Measurements from ENCODE around the gene XK.
A peak's percentile ranks its signal among the peaks of the same experiment; 100 is the strongest.

XK gene

DNA sequence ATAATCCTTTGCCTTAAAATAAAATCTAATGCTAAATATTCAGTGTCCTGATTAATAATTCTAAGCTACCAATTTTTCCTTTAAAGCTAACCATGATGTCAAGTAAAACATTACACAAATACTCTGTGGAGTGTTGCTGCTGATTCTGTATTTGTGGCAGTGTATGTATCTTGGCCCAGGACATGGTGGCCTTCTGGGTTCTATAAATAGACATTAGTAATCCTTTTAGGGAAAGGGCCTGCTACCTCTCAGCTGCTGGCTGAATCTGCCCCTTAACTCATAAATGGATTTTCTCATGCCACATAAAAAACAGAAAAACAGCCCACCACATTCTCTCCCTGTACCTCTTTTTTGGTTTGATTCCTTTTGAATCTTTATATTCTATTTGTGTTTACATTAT, 1.2 kb upstream of the XK start:
- H3K36me3 ChIP-seq (ENCODE audit: control insufficient read depth, low read depth, low read length), result no peaks in the 10 kb centered on the region
- no peak overlapping the region for H3K4me3 ChIP-seq (ENCODE audit: low read length)
- no peak overlapping the region for H3K9ac ChIP-seq (ENCODE audit: low read length)
- no peak overlapping the region for H3K27ac ChIP-seq (ENCODE audit: low read length)
- peaks cover 4% of the 10 kb centered on the region for H3K4me1 ChIP-seq (ENCODE audit: control insufficient read depth, low read depth, low read length)
- peaks cover 3% of the 10 kb centered on the region for H3K9me3 ChIP-seq (ENCODE audit: control insufficient read depth, low read depth, low read length)
- peaks cover 14% of the 10 kb centered on the region for H3K27me3 ChIP-seq (ENCODE audit: control insufficient read depth, insufficient read depth, low read length)

DNA sequence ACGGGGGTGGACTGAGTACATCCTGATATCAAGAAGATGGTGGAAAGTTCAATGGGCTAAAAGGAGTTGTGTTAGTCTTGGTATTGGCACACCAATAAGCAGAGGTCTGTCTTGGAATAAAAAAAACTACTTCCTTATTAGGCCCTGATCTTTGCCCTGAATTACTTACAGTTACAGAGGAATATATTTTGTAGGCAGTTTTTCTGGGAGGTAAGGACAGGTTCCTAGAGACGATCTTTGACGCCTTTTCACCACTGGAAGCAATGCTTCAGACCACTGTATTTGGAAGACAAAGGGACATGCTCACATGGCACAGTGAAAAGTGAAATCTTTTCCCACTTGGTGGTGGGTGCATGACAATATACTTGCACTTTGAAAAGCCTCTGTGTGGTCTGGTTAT, 618 bp upstream of the XK start:
- peaks cover 14% of the 10 kb centered on the region for H3K27me3 ChIP-seq (ENCODE audit: control insufficient read depth, insufficient read depth, low read length)
- peaks cover 4% of the 10 kb centered on the region for H3K4me1 ChIP-seq (ENCODE audit: control insufficient read depth, low read depth, low read length)
- no peak overlapping the region for H3K27ac ChIP-seq (ENCODE audit: low read length)
- H3K9me3 ChIP-seq (ENCODE audit: control insufficient read depth, low read depth, low read length), result peaks cover 3% of the 10 kb centered on the region
- peak overlapping the region; percentile 44 for H3K4me3 ChIP-seq (ENCODE audit: low read length)
- H3K9ac ChIP-seq (ENCODE audit: low read length), result no peak overlapping the region
- no peaks in the 10 kb centered on the region for H3K36me3 ChIP-seq (ENCODE audit: control insufficient read depth, low read depth, low read length)

GRCh38 chrX:37686369-37686995, 891 bp downstream of the XK start:
- Histone ChIP-seq H3K27ac (ENCODE audit: low read length) (no peak overlapping the region), H3K9me3 (ENCODE audit: control insufficient read depth, low read depth, low read length) (peaks cover 7% of the 10 kb centered on the region), H3K36me3 (ENCODE audit: control insufficient read depth, low read depth, low read length) (no peaks in the 10 kb centered on the region), H3K27me3 (ENCODE audit: control insufficient read depth, insufficient read depth, low read length) (peaks cover 14% of the 10 kb centered on the region), H3K4me1 (ENCODE audit: control insufficient read depth, low read depth, low read length) (peaks cover 4% of the 10 kb centered on the region), H3K4me3 (ENCODE audit: low read length) (peak overlapping the region; percentile 39), H3K9ac (ENCODE audit: low read length) (no peak overlapping the region)

GRCh38 chrX:37686996-37687395, 1.4 kb downstream of the XK start:
- Histone ChIP-seq H3K4me3 (ENCODE audit: low read length) (no peak overlapping the region), H3K27me3 (ENCODE audit: control insufficient read depth, insufficient read depth, low read length) (peaks cover 14% of the 10 kb centered on the region), H3K9ac (ENCODE audit: low read length) (no peak overlapping the region), H3K4me1 (ENCODE audit: control insufficient read depth, low read depth, low read length) (peaks cover 4% of the 10 kb centered on the region), H3K9me3 (ENCODE audit: control insufficient read depth, low read depth, low read length) (peaks cover 7% of the 10 kb centered on the region), H3K36me3 (ENCODE audit: control insufficient read depth, low read depth, low read length) (no peaks in the 10 kb centered on the region), H3K27ac (ENCODE audit: low read length) (no peak overlapping the region)

GRCh38 chrX:37690119-37690518, 4.5 kb downstream of the XK start:
- Histone ChIP-seq H3K9ac (ENCODE audit: low read length) (no peak overlapping the region), H3K27me3 (ENCODE audit: control insufficient read depth, insufficient read depth, low read length) (peaks cover 14% of the 10 kb centered on the region), H3K4me1 (ENCODE audit: control insufficient read depth, low read depth, low read length) (peaks cover under 1% of the 10 kb centered on the region), H3K27ac (ENCODE audit: low read length) (no peak overlapping the region), H3K4me3 (ENCODE audit: low read length) (no peak overlapping the region), H3K36me3 (ENCODE audit: control insufficient read depth, low read depth, low read length) (no peaks in the 10 kb centered on the region), H3K9me3 (ENCODE audit: control insufficient read depth, low read depth, low read length) (peaks cover 15% of the 10 kb centered on the region)

GRCh38 chrX:37692918-37693317, 7.3 kb downstream of the XK start:
- Histone ChIP-seq H3K9me3 (ENCODE audit: control insufficient read depth, low read depth, low read length) (peaks cover 23% of the 10 kb centered on the region), H3K4me3 (ENCODE audit: low read length) (no peak overlapping the region), H3K9ac (ENCODE audit: low read length) (no peak overlapping the region), H3K27ac (ENCODE audit: low read length) (no peak overlapping the region), H3K36me3 (ENCODE audit: control insufficient read depth, low read depth, low read length) (no peaks in the 10 kb centered on the region), H3K4me1 (ENCODE audit: control insufficient read depth, low read depth, low read length) (no peaks in the 10 kb centered on the region), H3K27me3 (ENCODE audit: control insufficient read depth, insufficient read depth, low read length) (no peaks in the 10 kb centered on the region)

DNA sequence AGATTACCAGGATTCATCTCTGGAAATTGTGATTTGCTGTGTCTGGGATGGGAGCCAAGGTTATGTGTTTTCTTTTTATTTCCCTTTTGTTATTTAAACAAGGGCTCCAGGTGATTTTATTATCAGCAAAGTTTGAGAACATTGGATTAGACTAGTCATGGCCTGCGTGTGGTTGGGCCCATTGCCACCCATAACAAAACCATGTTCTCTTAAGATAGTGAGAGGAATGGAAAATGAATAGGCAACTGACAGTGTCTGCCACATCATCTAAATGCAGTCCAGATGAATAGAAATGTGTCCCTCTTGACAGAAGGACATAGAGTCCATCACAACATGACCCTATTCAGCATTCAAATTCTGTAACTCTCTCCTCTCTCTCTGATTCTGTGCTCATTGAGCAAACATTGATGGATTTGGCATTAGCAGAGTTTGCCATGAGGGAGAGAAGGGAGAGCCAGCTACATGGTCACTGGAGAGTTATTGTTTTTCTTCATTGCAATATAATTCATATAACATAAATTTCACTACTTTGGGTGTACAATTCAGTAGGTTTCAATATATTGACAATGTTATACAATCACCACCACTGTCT, 11.7 kb downstream of the XK start:
- no peak overlapping the region for H3K27ac ChIP-seq (ENCODE audit: low read length)
- no peaks in the 10 kb centered on the region for H3K4me1 ChIP-seq (ENCODE audit: control insufficient read depth, low read depth, low read length)
- peaks cover 19% of the 10 kb centered on the region for H3K9me3 ChIP-seq (ENCODE audit: control insufficient read depth, low read depth, low read length)

DNA sequence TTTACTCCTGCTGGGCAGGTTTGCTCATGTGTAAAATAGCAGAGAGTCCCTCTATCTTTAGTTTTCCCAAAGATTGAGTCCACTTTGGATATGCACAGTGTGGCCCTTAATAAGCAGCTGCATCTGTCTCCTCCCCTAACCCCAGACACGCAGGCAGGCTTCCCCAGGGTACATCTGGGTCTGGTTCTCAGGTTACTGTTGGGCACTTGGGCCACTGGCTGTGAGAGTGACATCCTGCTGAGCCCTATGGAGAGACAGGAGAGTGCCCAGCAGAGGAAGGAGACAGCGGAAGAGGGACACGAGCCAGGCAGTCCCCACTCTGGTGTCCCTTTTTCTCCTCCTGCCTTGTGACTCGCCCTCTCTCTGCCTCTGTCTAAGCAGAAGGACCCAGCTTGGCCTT, 16.0 kb downstream of the XK start:
- Histone ChIP-seq H3K27me3 (ENCODE audit: control insufficient read depth, insufficient read depth, low read length) (no peaks in the 10 kb centered on the region), H3K4me3 (ENCODE audit: low read length) (no peak overlapping the region), H3K9ac (ENCODE audit: low read length) (no peak overlapping the region), H3K27ac (ENCODE audit: low read length) (no peak overlapping the region), H3K9me3 (ENCODE audit: control insufficient read depth, low read depth, low read length) (peaks cover 4% of the 10 kb centered on the region), H3K36me3 (ENCODE audit: control insufficient read depth, low read depth, low read length) (no peaks in the 10 kb centered on the region), H3K4me1 (ENCODE audit: control insufficient read depth, low read depth, low read length) (no peaks in the 10 kb centered on the region)

More for the DNA sequence above, 11.7 kb downstream of the XK start:
- no peak overlapping the region for H3K4me3 ChIP-seq (ENCODE audit: low read length)
- H3K27me3 ChIP-seq (ENCODE audit: control insufficient read depth, insufficient read depth, low read length), result no peaks in the 10 kb centered on the region
- H3K36me3 ChIP-seq (ENCODE audit: control insufficient read depth, low read depth, low read length), result no peaks in the 10 kb centered on the region
- H3K9ac ChIP-seq (ENCODE audit: low read length), result no peak overlapping the region

GRCh38 chrX:37711991-37712390, 26.4 kb downstream of the XK start:
- H3K27ac ChIP-seq (ENCODE audit: low read length), result no peak overlapping the region
- H3K4me3 ChIP-seq (ENCODE audit: low read length), result no peak overlapping the region
- no peaks in the 10 kb centered on the region for H3K4me1 ChIP-seq (ENCODE audit: control insufficient read depth, low read depth, low read length)
- H3K27me3 ChIP-seq (ENCODE audit: control insufficient read depth, insufficient read depth, low read length), result no peaks in the 10 kb centered on the region
- H3K9ac ChIP-seq (ENCODE audit: low read length), result no peak overlapping the region
- no peaks in the 10 kb centered on the region for H3K36me3 ChIP-seq (ENCODE audit: control insufficient read depth, low read depth, low read length)
- peaks cover 12% of the 10 kb centered on the region for H3K9me3 ChIP-seq (ENCODE audit: control insufficient read depth, low read depth, low read length)

DNA sequence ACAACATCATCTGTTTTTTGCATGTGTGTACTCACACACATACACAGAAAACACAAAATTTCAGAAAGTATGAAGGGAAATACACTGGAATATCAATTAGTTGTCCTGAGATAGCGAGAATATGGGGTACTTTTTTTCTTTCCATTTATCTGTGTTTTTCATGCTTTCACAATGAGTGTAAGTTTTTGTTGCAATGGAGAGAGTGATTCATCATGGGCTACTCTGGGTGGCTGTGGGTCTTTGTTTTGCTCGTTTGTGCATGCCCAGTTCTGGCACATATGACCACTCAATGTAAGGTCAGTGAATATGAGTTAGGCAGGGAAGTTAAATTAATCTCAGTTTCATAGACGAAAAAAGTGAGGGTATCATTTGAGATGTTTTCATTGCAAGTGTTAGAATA, 26.9 kb downstream of the XK start:
- H3K9me3 ChIP-seq (ENCODE audit: control insufficient read depth, low read depth, low read length), result peaks cover 12% of the 10 kb centered on the region
- H3K9ac ChIP-seq (ENCODE audit: low read length), result no peak overlapping the region
- no peaks in the 10 kb centered on the region for H3K4me1 ChIP-seq (ENCODE audit: control insufficient read depth, low read depth, low read length)
- no peak overlapping the region for H3K27ac ChIP-seq (ENCODE audit: low read length)
- H3K27me3 ChIP-seq (ENCODE audit: control insufficient read depth, insufficient read depth, low read length), result no peaks in the 10 kb centered on the region
- H3K36me3 ChIP-seq (ENCODE audit: control insufficient read depth, low read depth, low read length), result no peaks in the 10 kb centered on the region
- no peak overlapping the region for H3K4me3 ChIP-seq (ENCODE audit: low read length)

GRCh38 chrX:37714479-37714878, 28.9 kb downstream of the XK start:
- no peaks in the 10 kb centered on the region for H3K27me3 ChIP-seq (ENCODE audit: control insufficient read depth, insufficient read depth, low read length)
- peaks cover 12% of the 10 kb centered on the region for H3K9me3 ChIP-seq (ENCODE audit: control insufficient read depth, low read depth, low read length)
- H3K27ac ChIP-seq (ENCODE audit: low read length), result no peak overlapping the region
- no peaks in the 10 kb centered on the region for H3K36me3 ChIP-seq (ENCODE audit: control insufficient read depth, low read depth, low read length)
- no peak overlapping the region for H3K9ac ChIP-seq (ENCODE audit: low read length)
- no peak overlapping the region for H3K4me3 ChIP-seq (ENCODE audit: low read length)
- no peaks in the 10 kb centered on the region for H3K4me1 ChIP-seq (ENCODE audit: control insufficient read depth, low read depth, low read length)

DNA sequence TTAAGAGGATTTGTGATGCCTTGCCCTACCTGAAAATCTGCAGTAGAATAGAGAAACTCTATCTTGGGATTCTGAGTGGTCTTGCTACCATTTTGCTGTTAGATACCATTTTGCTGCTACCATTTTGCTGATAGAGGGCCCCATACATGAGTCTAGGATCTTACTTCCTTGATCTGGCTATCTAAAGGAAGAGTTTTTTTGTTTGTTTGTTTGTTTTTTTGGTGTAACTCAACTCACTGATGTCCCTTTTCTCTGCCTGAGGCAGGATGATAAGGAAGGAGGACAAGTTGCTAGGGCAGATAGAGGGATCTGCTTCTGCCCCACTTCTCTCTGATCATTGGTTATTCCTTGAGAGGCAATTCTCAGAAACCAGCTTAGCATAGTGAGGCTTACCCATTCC, 31.0 kb downstream of the XK start:
- peaks cover 15% of the 10 kb centered on the region for H3K9me3 ChIP-seq (ENCODE audit: control insufficient read depth, low read depth, low read length)
- H3K36me3 ChIP-seq (ENCODE audit: control insufficient read depth, low read depth, low read length), result no peaks in the 10 kb centered on the region
- H3K27me3 ChIP-seq (ENCODE audit: control insufficient read depth, insufficient read depth, low read length), result no peaks in the 10 kb centered on the region
- no peak overlapping the region for H3K4me3 ChIP-seq (ENCODE audit: low read length)
- no peak overlapping the region for H3K27ac ChIP-seq (ENCODE audit: low read length)
- no peaks in the 10 kb centered on the region for H3K4me1 ChIP-seq (ENCODE audit: control insufficient read depth, low read depth, low read length)
- H3K9ac ChIP-seq (ENCODE audit: low read length), result no peak overlapping the region

Measured in iPS-18a (cell line).